Stomach (tissue), 4 donors: ENCODE measurements around the gene DOCK2.

Experiments used
- POLR2A ChIP-seq, 4 donors: fragments of 450-650 bp; IDR thresholded peaks; one replicate each; pipeline ENCODE4 v1.6.1; 2016; ENCODE audit warnings: antibody characterized with exemption in 4 of 4, control low read depth in 2 of 4, mild to moderate bottlenecking in 1 of 4, moderate library complexity in 1 of 4
- TF ChIP-seq, protein P1 (sequence below), 7 experiments: fragments of 450-650 bp in 4 of 7; fragments of 200-600 bp in 3 of 7; sonication (generic) in 3 of 7; IDR thresholded peaks; one replicate each; pipeline ENCODE4 v1.5.1; 2016 to 2019; ENCODE audit warnings: antibody characterized with exemption in 7 of 7, control low read depth in 2 of 7, mild to moderate bottlenecking in 1 of 7

DNA sequence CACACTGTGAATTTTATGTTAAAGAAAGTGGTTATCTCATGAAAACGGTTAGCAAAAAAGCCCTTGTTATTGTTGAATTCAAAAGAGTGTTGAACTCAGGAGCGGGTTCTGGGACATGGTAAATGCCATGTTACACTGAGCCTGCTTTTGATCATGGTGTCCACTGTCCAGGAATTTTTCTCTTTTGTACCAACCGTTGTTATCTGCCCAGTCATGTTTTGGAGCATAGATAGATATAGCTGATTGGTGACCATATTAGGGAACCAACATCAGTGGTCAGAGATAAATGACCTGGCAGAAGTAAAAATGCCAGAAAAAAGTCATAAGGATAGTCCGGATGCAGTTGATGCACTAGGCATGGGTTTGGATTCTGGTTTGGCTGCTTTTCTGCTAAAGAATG is 29.3 kb downstream of the DOCK2 start:
- no peak for TF ChIP-seq POLR2A (IDR thresholded peaks at IDR 0.05)
- TF ChIP-seq, protein P1, sequence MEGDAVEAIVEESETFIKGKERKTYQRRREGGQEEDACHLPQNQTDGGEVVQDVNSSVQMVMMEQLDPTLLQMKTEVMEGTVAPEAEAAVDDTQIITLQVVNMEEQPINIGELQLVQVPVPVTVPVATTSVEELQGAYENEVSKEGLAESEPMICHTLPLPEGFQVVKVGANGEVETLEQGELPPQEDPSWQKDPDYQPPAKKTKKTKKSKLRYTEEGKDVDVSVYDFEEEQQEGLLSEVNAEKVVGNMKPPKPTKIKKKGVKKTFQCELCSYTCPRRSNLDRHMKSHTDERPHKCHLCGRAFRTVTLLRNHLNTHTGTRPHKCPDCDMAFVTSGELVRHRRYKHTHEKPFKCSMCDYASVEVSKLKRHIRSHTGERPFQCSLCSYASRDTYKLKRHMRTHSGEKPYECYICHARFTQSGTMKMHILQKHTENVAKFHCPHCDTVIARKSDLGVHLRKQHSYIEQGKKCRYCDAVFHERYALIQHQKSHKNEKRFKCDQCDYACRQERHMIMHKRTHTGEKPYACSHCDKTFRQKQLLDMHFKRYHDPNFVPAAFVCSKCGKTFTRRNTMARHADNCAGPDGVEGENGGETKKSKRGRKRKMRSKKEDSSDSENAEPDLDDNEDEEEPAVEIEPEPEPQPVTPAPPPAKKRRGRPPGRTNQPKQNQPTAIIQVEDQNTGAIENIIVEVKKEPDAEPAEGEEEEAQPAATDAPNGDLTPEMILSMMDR (IDR thresholded peaks at IDR 0.05), result no peak
